Lower lobe of right lung (tissue), 2 donors: ENCODE results near the gene WRNIP1. TPM values are rescaled to one million over a fixed set of nuclear protein-coding genes. Genes with fewer than 3 reads are reported as not detected.

Source experiments
- ATAC-seq, 2 donors: fragments of 200-7000 bp; cut with Tn5 transposase; one replicate each; pipeline ENCODE4 v1.9.1; 2020 to 2022; ENCODE audit warnings: mild to moderate bottlenecking in 2 of 2, moderate library complexity in 2 of 2
- DNase-seq: peaks from one replicate; pipeline ENCODE4 v3.0.0-alpha.2; 2020
- H3K27ac ChIP-seq: fragments of 200-600 bp; one replicate; pipeline ENCODE4 v1.8.0; 2022
- H3K27me3 ChIP-seq: fragments of 200-600 bp; one replicate; pipeline ENCODE4 v1.8.0; 2022; ENCODE audit warnings: low read depth
- H3K36me3 ChIP-seq: fragments of 200-600 bp; one replicate; pipeline ENCODE4 v1.8.0; 2022; ENCODE audit warnings: mild to moderate bottlenecking
- H3K4me1 ChIP-seq: fragments of 200-600 bp; one replicate; pipeline ENCODE4 v1.8.0; 2022
- H3K4me3 ChIP-seq: fragments of 200-600 bp; one replicate; pipeline ENCODE4 v1.8.0; 2022; ENCODE audit warnings: mild to moderate bottlenecking
- H3K9me3 ChIP-seq: fragments of 200-600 bp; one replicate; pipeline ENCODE4 v1.8.0; 2022
- intact Hi-C: fragments of 100-400 bp; cut with DNase I; formaldehyde crosslinking; loops from one replicate; pipeline ENCODE4 v1.11.0; 2022
- total RNA-seq: library from RNA; stranded (reverse); fragmentation: NEBNext Ultra II Directional; extraction: Animal tissue kit (Norgen Biotek cat#: 25700); gene quantifications from one replicate; pipeline ENCODE4 v1.2.1, GENCODE V29; 2021
- TF ChIP-seq, protein P1 (sequence below): fragments of 200-600 bp; IDR thresholded peaks from one replicate; pipeline ENCODE4 v1.8.0; 2022; ENCODE audit warnings: antibody characterized with exemption, mild to moderate bottlenecking
- donor health status: DM: no; HTN: yes; CAD: no; lungs with severe emphysema.

WRNIP1 gene
- total RNA-seq, 1 donor from 2014 or later: 45.1 TPM

DNA sequence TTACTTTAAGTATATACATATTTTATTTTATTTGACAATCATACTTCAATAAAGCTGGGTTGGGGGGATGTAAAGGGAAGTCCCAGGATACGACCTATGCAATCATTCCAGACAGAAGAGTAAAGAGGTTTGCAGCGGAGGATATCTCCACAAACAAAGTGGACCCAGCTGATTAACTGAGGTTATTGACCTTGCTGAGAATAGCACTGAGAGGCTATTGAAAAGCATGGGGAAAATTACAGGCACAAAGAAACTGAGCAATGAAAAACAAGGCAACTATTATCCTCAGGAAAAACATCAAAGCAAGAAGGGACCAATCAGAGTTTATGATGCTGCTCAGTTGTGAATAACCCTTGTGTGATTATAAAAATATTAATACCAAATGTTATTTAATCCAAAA, 43.8 kb downstream of the WRNIP1 start:
- ATAC-seq (no peak), DNase-seq (no peak)
- intact Hi-C loops: no loop called here
- no peaks in the 10 kb centered on the region for H3K27me3 ChIP-seq
- TF ChIP-seq, protein P1, sequence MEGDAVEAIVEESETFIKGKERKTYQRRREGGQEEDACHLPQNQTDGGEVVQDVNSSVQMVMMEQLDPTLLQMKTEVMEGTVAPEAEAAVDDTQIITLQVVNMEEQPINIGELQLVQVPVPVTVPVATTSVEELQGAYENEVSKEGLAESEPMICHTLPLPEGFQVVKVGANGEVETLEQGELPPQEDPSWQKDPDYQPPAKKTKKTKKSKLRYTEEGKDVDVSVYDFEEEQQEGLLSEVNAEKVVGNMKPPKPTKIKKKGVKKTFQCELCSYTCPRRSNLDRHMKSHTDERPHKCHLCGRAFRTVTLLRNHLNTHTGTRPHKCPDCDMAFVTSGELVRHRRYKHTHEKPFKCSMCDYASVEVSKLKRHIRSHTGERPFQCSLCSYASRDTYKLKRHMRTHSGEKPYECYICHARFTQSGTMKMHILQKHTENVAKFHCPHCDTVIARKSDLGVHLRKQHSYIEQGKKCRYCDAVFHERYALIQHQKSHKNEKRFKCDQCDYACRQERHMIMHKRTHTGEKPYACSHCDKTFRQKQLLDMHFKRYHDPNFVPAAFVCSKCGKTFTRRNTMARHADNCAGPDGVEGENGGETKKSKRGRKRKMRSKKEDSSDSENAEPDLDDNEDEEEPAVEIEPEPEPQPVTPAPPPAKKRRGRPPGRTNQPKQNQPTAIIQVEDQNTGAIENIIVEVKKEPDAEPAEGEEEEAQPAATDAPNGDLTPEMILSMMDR: no peak
- no peaks in the 10 kb centered on the region for H3K36me3 ChIP-seq
- no peak overlapping the region for H3K27ac ChIP-seq
- H3K4me3 ChIP-seq: no peak overlapping the region
- no peaks in the 10 kb centered on the region for H3K9me3 ChIP-seq
- peaks cover 21% of the 10 kb centered on the region for H3K4me1 ChIP-seq

DNA sequence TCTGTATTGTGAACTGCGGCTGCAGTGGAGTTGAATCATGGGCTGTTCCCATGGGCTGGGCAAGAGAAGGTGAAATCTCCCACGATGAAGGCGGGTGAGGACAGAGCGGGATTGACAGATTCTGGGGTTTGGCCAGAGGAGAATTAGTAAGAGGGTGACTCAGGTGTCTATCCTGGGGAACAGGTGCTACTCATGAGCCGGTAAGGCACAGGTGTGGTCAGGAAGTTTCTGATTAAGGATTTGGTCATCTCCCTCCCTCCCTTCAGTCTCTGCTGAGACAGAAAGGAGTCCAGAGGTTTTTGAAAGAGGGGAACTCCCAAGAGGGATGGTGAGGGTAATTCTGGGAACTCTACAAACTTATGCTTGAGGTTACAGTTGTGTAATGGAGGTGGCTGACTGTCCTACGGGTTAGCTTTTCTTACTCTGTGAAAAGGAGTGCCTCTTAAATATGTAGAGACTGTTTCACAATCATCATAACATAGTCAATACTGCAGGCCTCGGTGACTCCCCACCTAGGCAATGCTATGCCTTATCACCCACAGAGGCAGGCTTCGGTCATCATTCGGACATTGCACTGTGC, 45.0 kb downstream of the WRNIP1 start:
- TF ChIP-seq, protein P1: no peak
- peak overlapping the region; percentile 58 for H3K27ac ChIP-seq
- H3K27me3 ChIP-seq: no peaks in the 10 kb centered on the region
- H3K4me3 ChIP-seq: no peak overlapping the region
- intact Hi-C loops: no loop called here
- DNase-seq (no peak), ATAC-seq (peak; percentile 92 to 95)
- H3K36me3 ChIP-seq: no peaks in the 10 kb centered on the region
- H3K9me3 ChIP-seq: no peaks in the 10 kb centered on the region
- H3K4me1 ChIP-seq: peaks cover 21% of the 10 kb centered on the region

DNA sequence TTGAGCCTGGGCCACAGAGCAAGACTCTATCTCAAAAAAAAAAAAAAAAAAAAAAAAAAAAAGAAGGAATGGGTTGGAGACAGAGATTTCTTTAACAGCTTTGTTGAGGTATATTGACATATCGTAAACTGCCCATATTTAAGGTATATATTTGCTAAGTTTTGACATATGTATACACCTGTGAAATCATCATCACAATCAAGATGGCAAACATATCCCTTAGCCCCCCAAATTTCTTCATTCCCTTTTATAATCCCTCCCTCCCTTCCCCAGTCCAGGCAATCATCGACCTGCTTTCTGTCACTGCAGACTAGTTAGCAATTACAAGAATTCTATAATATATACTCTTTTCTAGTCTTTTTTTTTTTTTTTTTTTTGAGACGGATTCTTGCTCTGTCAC, 47.5 kb downstream of the WRNIP1 start:
- H3K27me3 ChIP-seq: no peaks in the 10 kb centered on the region
- H3K27ac ChIP-seq: no peak overlapping the region
- DNase-seq (no peak), ATAC-seq (no peak)
- TF ChIP-seq, protein P1: no peak
- peaks cover 25% of the 10 kb centered on the region for H3K4me1 ChIP-seq
- H3K36me3 ChIP-seq: no peaks in the 10 kb centered on the region
- H3K4me3 ChIP-seq: no peak overlapping the region
- H3K9me3 ChIP-seq: peaks cover 7% of the 10 kb centered on the region
- intact Hi-C loops: no loop called here

DNA sequence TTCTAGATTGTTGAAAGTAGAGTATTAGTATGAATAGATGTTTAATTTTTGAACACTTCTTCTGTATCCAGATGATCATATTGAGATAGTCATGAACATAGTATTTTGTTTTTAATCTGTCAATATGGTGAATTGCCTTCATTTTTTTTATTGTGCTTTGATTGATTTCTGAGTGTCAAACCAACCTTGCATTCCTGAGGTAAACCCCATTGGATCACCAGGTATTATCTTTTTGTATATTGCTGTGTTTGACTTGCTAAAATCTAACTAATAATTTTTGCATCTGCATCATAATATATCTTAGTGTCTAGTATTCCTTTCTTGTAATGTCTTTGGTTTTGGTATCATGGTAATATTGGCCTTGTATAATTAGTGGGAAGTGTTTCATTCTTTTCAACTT, 51.0 kb downstream of the WRNIP1 start:
- TF ChIP-seq, protein P1: no peak
- H3K27me3 ChIP-seq: no peaks in the 10 kb centered on the region
- H3K9me3 ChIP-seq: peaks cover 7% of the 10 kb centered on the region
- no peak for ATAC-seq
- intact Hi-C loops: no loop called here
- no peaks in the 10 kb centered on the region for H3K36me3 ChIP-seq
- H3K4me1 ChIP-seq: peaks cover 37% of the 10 kb centered on the region
- no peak overlapping the region for H3K27ac ChIP-seq
- no peak for DNase-seq
- H3K4me3 ChIP-seq: no peak overlapping the region

DNA sequence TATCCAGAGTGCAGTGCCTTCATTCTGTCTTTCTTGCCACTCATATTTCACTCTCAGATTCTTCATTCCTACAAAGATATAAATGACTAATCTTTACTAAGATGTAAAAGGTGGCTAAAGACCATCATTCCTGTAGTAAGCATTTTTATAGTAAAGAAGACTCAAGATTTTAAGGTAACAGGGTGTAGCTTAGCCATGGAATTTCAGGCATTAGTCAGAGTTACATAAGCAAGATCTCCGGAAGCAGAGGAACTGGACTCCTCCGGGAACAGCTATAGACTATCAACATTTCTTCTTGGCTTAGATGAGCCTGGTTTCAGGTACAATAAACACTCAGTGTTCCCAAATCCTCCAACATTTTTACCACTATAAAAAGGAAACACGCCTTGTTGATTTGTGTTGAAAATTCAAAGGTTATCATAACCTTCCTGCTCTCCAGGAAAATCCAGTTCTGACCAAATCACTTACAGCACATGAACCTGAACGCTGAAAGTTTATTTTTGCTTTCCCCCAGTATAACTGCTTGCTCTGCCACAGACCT, 52.8 kb downstream of the WRNIP1 start:
- Histone ChIP-seq H3K27me3 (no peaks in the 10 kb centered on the region), H3K36me3 (no peaks in the 10 kb centered on the region), H3K4me3 (no peak overlapping the region), H3K4me1 (peaks cover 37% of the 10 kb centered on the region), H3K27ac (peak overlapping the region; percentile 79), H3K9me3 (peaks cover 7% of the 10 kb centered on the region)
- ATAC-seq (peak; percentile 80 to 96), DNase-seq (no peak)
- intact Hi-C loops: no loop called here
- TF ChIP-seq, protein P1: no peak
